ENCODE results near the gene FAM81A.

FAM81A gene

DNA sequence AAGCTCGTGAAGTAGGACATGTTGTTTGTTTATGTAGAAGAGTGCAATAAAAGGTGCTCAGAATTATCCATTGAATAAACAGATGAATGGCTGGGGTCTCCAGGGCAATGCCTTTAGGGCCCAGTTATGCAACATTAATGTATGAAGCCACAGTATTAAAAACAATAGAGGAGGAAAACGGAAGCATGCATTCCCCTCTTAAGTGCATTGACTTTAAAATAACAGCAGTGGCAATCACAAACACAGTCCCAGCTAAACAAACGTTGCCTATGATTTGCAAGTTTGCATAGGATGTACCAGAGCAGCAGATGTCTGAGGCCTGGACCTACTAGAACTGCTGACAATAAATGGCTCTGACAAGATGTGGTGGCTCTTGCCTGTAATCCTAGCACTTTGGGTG is 113.0 kb downstream of the FAM81A start:
- no peaks in the 10 kb centered on the region for H3K36me3 ChIP-seq (ENCODE audit: control insufficient read depth, insufficient read depth, low read length)
- H3K27me3 ChIP-seq (ENCODE audit: control insufficient read depth, insufficient read depth, low read length, poor library complexity, severe bottlenecking): peaks cover 19% of the 10 kb centered on the region
- no peak overlapping the region for H3K27ac ChIP-seq (ENCODE audit: insufficient read depth, low read depth, low read length, poor library complexity, severe bottlenecking)
- H3K4me3 ChIP-seq (ENCODE audit: insufficient read depth, low read depth, low read length): no peak overlapping the region
- no peaks in the 10 kb centered on the region for H3K9me3 ChIP-seq (ENCODE audit: control insufficient read depth, low read length)
- no peaks in the 10 kb centered on the region for H3K4me1 ChIP-seq (ENCODE audit: control insufficient read depth, insufficient read depth, low read length)
- WGBS, 2 experiments: 68 to 78% methylated on average over 3 of the region's 3 CpGs

- no peak overlapping the region for H3K27ac ChIP-seq (ENCODE audit: insufficient read depth, low read depth, low read length, poor library complexity, severe bottlenecking)
Observed at GRCh38 chr15:59553879-59554735, 116.1 kb downstream of the FAM81A start.

DNA sequence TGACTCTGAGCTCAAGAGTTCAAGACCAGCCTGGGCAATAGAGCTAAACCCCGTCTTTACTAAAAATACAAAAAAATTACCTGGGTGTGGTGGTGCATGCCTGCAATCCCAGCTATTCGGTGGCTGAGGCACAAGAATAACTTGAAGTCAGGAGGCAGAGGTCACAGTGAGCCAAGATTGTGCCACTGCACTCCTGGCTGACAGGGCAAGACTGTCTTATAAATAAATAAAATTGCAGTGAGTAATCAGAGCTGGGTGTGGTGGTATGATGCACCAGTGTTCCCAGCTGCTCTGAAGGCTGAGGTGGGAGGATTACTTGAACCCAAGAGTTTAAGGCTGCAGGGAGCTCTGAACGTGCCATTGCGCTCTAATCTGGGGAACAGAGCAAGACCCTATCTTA is 117.7 kb downstream of the FAM81A start:
- H3K4me1 ChIP-seq (ENCODE audit: control insufficient read depth, insufficient read depth, low read length): no peaks in the 10 kb centered on the region
- H3K27me3 ChIP-seq (ENCODE audit: control insufficient read depth, insufficient read depth, low read length, poor library complexity, severe bottlenecking): no peaks in the 10 kb centered on the region
- WGBS, 2 experiments: 93% methylated on average over 4 of the region's 4 CpGs
- no peak overlapping the region for H3K27ac ChIP-seq (ENCODE audit: insufficient read depth, low read depth, low read length, poor library complexity, severe bottlenecking)
- no peak overlapping the region for H3K4me3 ChIP-seq (ENCODE audit: insufficient read depth, low read depth, low read length)
- H3K36me3 ChIP-seq (ENCODE audit: control insufficient read depth, insufficient read depth, low read length): no peaks in the 10 kb centered on the region
- no peaks in the 10 kb centered on the region for H3K9me3 ChIP-seq (ENCODE audit: control insufficient read depth, low read length)

More at GRCh38 chr15:59553879-59554735, 116.1 kb downstream of the FAM81A start:
- 93 to 94% methylated on average over 12 of the region's 12 CpGs for WGBS, 2 experiments
- Histone ChIP-seq H3K4me3 (ENCODE audit: insufficient read depth, low read depth, low read length) (no peak overlapping the region), H3K4me1 (ENCODE audit: control insufficient read depth, insufficient read depth, low read length) (no peaks in the 10 kb centered on the region), H3K36me3 (ENCODE audit: control insufficient read depth, insufficient read depth, low read length) (no peaks in the 10 kb centered on the region), H3K9me3 (ENCODE audit: control insufficient read depth, low read length) (no peaks in the 10 kb centered on the region), H3K27me3 (ENCODE audit: control insufficient read depth, insufficient read depth, low read length, poor library complexity, severe bottlenecking) (no peaks in the 10 kb centered on the region)

GRCh38 chr15:59556380-59556779 is 118.4 kb downstream of the FAM81A start:
- Histone ChIP-seq H3K36me3 (ENCODE audit: control insufficient read depth, insufficient read depth, low read length) (no peaks in the 10 kb centered on the region), H3K27me3 (ENCODE audit: control insufficient read depth, insufficient read depth, low read length, poor library complexity, severe bottlenecking) (no peaks in the 10 kb centered on the region), H3K9me3 (ENCODE audit: control insufficient read depth, low read length) (no peaks in the 10 kb centered on the region), H3K27ac (ENCODE audit: insufficient read depth, low read depth, low read length, poor library complexity, severe bottlenecking) (no peak overlapping the region), H3K4me3 (ENCODE audit: insufficient read depth, low read depth, low read length) (no peak overlapping the region), H3K4me1 (ENCODE audit: control insufficient read depth, insufficient read depth, low read length) (no peaks in the 10 kb centered on the region)
- 86 to 92% methylated on average over 2 of the region's 2 CpGs for WGBS, 2 experiments

DNA sequence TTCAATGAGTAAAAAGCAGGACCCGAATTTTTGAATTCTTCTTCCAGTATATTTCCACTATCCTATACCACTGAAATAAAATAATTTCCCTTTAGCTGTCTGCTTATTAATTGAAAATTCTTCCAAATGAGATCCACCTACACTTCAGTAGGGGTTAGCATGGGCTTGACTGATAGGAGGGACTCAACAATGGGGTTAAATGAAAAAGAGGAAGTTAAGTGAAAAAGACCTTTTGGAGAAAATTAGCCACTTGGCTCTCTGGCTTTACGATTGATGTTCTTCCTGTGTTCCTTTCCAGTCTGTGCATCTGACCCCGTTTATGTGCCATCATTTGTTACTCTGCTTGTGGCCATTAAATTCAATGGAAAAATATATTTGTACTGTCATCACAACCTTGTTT is 119.6 kb downstream of the FAM81A start:
- no peak overlapping the region for H3K27ac ChIP-seq (ENCODE audit: insufficient read depth, low read depth, low read length, poor library complexity, severe bottlenecking)
- H3K4me1 ChIP-seq (ENCODE audit: control insufficient read depth, insufficient read depth, low read length): no peaks in the 10 kb centered on the region
- no peaks in the 10 kb centered on the region for H3K27me3 ChIP-seq (ENCODE audit: control insufficient read depth, insufficient read depth, low read length, poor library complexity, severe bottlenecking)
- H3K36me3 ChIP-seq (ENCODE audit: control insufficient read depth, insufficient read depth, low read length): no peaks in the 10 kb centered on the region
- 84 to 86% methylated on average over 3 of the region's 3 CpGs for WGBS, 2 experiments
- no peak overlapping the region for H3K4me3 ChIP-seq (ENCODE audit: insufficient read depth, low read depth, low read length)
- no peaks in the 10 kb centered on the region for H3K9me3 ChIP-seq (ENCODE audit: control insufficient read depth, low read length)

DNA sequence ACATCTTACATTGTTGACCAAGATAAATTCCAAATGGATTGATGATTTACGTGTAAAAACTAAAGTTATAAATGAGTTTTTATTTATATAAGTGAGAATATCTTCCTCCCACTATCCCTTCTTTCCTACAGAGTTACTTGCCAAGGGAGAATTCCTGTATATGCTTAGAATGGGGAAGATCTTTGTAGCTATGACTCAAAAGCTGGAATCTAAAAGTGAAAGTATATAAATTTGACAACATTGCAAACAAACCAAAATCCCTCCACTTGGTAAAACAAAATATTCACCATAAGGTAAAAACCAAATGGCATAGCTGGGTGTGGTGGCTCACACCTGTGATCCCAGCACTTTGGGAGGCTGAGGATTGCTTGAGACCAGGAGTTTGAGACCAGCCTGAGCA is 120.9 kb downstream of the FAM81A start:
- Histone ChIP-seq H3K9me3 (ENCODE audit: control insufficient read depth, low read length) (no peaks in the 10 kb centered on the region), H3K4me1 (ENCODE audit: control insufficient read depth, insufficient read depth, low read length) (no peaks in the 10 kb centered on the region), H3K27me3 (ENCODE audit: control insufficient read depth, insufficient read depth, low read length, poor library complexity, severe bottlenecking) (no peaks in the 10 kb centered on the region), H3K27ac (ENCODE audit: insufficient read depth, low read depth, low read length, poor library complexity, severe bottlenecking) (no peak overlapping the region), H3K36me3 (ENCODE audit: control insufficient read depth, insufficient read depth, low read length) (no peaks in the 10 kb centered on the region), H3K4me3 (ENCODE audit: insufficient read depth, low read depth, low read length) (no peak overlapping the region)
- no CpG with 5 or more reads among the region's 1 CpG for WGBS, 2 experiments

DNA sequence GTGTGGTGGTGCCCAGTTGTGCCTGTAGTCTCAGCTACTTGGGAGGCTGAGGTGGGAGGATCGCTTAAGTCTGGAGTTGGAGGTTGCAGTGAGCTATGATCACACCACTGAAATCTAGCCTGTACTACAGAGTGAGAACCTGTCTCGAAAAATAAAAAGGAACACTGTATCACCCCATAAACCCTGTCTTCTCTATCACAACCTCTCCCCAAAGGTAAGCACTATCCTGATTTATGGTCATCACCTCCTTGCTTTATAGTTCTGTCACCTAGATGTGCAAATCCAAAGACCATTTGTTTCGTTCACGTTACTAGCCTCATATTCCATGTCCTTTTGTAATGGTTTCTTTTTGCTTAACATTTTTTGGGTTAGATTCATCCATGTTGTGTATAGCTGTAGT is 123.6 kb downstream of the FAM81A start:
- Histone ChIP-seq H3K27me3 (ENCODE audit: control insufficient read depth, insufficient read depth, low read length, poor library complexity, severe bottlenecking) (no peaks in the 10 kb centered on the region), H3K36me3 (ENCODE audit: control insufficient read depth, insufficient read depth, low read length) (no peaks in the 10 kb centered on the region), H3K4me3 (ENCODE audit: insufficient read depth, low read depth, low read length) (no peak overlapping the region), H3K27ac (ENCODE audit: insufficient read depth, low read depth, low read length, poor library complexity, severe bottlenecking) (no peak overlapping the region), H3K4me1 (ENCODE audit: control insufficient read depth, insufficient read depth, low read length) (no peaks in the 10 kb centered on the region), H3K9me3 (ENCODE audit: control insufficient read depth, low read length) (no peaks in the 10 kb centered on the region)
- 91 to 95% methylated on average over 3 to 4 of the region's 4 CpGs for WGBS, 2 experiments

DNA sequence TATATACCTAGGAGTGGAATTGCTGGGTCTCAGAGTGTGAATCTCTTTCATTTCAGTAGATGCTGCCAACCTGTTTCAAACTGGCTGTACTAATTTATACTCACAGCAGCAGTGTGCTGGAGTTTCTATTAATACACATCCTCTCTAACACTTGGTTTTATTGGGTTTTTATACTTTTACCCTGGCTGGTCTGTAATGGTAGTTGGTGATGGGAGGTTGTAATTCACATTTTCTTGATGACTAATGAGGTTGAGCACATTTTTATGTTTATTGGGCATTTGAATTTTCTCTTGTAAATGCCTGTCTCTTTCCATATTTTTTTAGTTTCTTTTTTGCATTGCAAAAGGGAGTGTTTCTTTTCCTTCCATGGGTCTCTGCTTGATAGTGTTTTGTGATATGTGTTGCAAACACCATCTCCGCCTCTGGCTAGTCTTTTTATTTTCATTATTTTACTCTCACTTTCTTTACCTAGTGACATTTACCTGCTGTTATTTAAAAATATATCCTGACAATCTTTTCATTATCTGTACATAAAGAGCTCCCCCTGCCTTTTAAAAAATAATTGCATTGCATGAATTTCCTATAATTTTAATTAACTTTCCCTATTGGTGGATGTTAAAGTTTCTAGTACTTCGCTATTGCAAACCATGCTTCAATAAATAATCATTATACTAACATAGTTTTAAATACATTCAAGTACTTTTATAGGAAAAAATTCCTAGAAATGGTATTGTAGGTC is 124.6 kb downstream of the FAM81A start:
- H3K4me1 ChIP-seq (ENCODE audit: control insufficient read depth, insufficient read depth, low read length): no peaks in the 10 kb centered on the region
- no peaks in the 10 kb centered on the region for H3K27me3 ChIP-seq (ENCODE audit: control insufficient read depth, insufficient read depth, low read length, poor library complexity, severe bottlenecking)
- no peak overlapping the region for H3K27ac ChIP-seq (ENCODE audit: insufficient read depth, low read depth, low read length, poor library complexity, severe bottlenecking)
- WGBS, 2 experiments: 89% methylated on average over 1 of the region's 2 CpGs; no CpG with 5 or more reads in 1 of the 2 experiments
- no peak overlapping the region for H3K4me3 ChIP-seq (ENCODE audit: insufficient read depth, low read depth, low read length)
- H3K9me3 ChIP-seq (ENCODE audit: control insufficient read depth, low read length): no peaks in the 10 kb centered on the region
- H3K36me3 ChIP-seq (ENCODE audit: control insufficient read depth, insufficient read depth, low read length): no peaks in the 10 kb centered on the region

DNA sequence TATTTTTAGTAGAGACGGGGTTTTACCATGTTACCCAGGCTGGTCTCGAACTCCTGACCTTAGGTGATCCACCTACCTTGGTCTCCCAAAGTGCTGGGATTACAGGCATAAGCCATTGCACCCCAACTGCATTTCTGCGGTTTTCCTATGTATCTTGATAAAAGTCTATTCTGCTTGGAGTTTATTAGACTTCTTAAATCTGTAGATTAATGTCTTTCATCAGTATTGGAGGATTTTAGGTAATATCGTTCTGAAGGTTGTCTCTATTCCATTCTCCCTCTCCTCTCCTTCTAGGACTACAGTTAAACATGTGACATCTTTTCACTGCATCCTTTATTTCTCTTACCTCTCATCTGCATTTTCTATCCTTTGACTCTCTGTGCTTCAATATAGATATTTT is 127.3 kb downstream of the FAM81A start:
- Histone ChIP-seq H3K4me1 (ENCODE audit: control insufficient read depth, insufficient read depth, low read length) (no peaks in the 10 kb centered on the region), H3K36me3 (ENCODE audit: control insufficient read depth, insufficient read depth, low read length) (no peaks in the 10 kb centered on the region), H3K4me3 (ENCODE audit: insufficient read depth, low read depth, low read length) (no peak overlapping the region), H3K27me3 (ENCODE audit: control insufficient read depth, insufficient read depth, low read length, poor library complexity, severe bottlenecking) (no peaks in the 10 kb centered on the region), H3K9me3 (ENCODE audit: control insufficient read depth, low read length) (no peaks in the 10 kb centered on the region), H3K27ac (ENCODE audit: insufficient read depth, low read depth, low read length, poor library complexity, severe bottlenecking) (no peak overlapping the region)
- WGBS, 2 experiments: 91 to 96% methylated on average over 4 of the region's 4 CpGs

DNA sequence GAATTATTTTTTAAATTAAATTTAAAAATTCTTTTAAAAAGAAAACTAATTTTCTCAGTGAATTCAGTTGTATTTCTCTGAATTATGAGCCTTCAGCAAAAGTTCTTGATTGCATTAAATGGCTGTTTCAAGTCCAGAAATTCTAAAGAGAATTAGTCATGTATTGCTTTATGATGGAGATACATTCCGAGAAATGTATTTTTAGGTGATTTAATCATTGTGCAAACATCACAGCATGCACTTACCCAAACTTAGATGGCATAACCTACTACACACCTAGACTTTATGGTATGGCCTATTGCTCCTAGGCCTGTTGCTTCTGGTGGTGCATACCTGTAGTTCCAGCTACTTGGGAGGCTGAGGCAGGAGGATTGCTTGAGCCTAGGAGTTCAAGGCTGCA is 129.3 kb downstream of the FAM81A start:
- no peaks in the 10 kb centered on the region for H3K36me3 ChIP-seq (ENCODE audit: control insufficient read depth, insufficient read depth, low read length)
- H3K27ac ChIP-seq (ENCODE audit: insufficient read depth, low read depth, low read length, poor library complexity, severe bottlenecking): no peak overlapping the region
- WGBS, 2 experiments: no CpG with 5 or more reads among the region's 1 CpG
- no peaks in the 10 kb centered on the region for H3K9me3 ChIP-seq (ENCODE audit: control insufficient read depth, low read length)
- no peaks in the 10 kb centered on the region for H3K4me1 ChIP-seq (ENCODE audit: control insufficient read depth, insufficient read depth, low read length)
- no peak overlapping the region for H3K4me3 ChIP-seq (ENCODE audit: insufficient read depth, low read depth, low read length)
- no peaks in the 10 kb centered on the region for H3K27me3 ChIP-seq (ENCODE audit: control insufficient read depth, insufficient read depth, low read length, poor library complexity, severe bottlenecking)
